Kidney (tissue), 14 donors: ENCODE data around the gene MGARP. TPM values are rescaled to one million over a fixed set of nuclear protein-coding genes. Genes with fewer than 3 reads are reported as not detected.

Source experiments
- DNase-seq, 5 donors: peaks; one replicate each; pipeline ENCODE4 v3.0.0-alpha.2; 2013 to 2020
- FAIRE-seq: peaks from 2 replicates; lab custom pipeline; 2012; peaks lifted over from hg19 to GRCh38; lab: Jason Lieb, UNC
- H3K27ac ChIP-seq, 2 donors: one replicate each; pipeline ENCODE4 v1.7.0; 2013; ENCODE audit warnings: low read depth in 2 of 2, low read length in 2 of 2, inconsistent platforms in 1 of 2
- H3K27me3 ChIP-seq: one replicate; pipeline ENCODE4 v1.7.1; 2013; ENCODE audit warnings: low read length, inconsistent platforms; ENCODE audit not compliant: control insufficient read depth, insufficient read depth
- H3K36me3 ChIP-seq, 3 donors: one replicate each; pipeline versions ENCODE4 v1.7.0 to v1.7.1; 2013; ENCODE audit warnings: low read length in 3 of 3, control low read depth in 1 of 3, inconsistent platforms in 1 of 3; ENCODE audit not compliant: insufficient read depth in 3 of 3, control insufficient read depth in 2 of 3
- H3K4me1 ChIP-seq, 3 donors: one replicate each; pipeline versions ENCODE4 v1.7.0 to v1.7.1; 2013; ENCODE audit warnings: low read length in 3 of 3, inconsistent platforms in 1 of 3, low read depth in 1 of 3; ENCODE audit not compliant: control insufficient read depth in 2 of 3, insufficient read depth in 2 of 3
- H3K4me3 ChIP-seq, 3 donors: one replicate each; pipeline versions ENCODE4 v1.7.0 to v1.8.1; 2013; ENCODE audit warnings: low read length in 3 of 3, control low read depth in 1 of 3, inconsistent platforms in 1 of 3
- H3K9ac ChIP-seq, 3 donors: one replicate each; pipeline versions ENCODE4 v1.7.0 to v1.7.1; 2013; ENCODE audit warnings: low read length in 3 of 3, control low read depth in 1 of 3, inconsistent platforms in 1 of 3
- H3K9me3 ChIP-seq, 3 donors: one replicate each; pipeline versions ENCODE4 v1.7.0 to v1.7.1; 2013; ENCODE audit warnings: low read length in 3 of 3, control low read depth in 1 of 3, inconsistent platforms in 1 of 3; ENCODE audit not compliant: control insufficient read depth in 2 of 3, insufficient read depth in 1 of 3
- intact Hi-C: fragments of 100-400 bp; cut with DNase I; formaldehyde crosslinking; loops from one replicate; pipeline ENCODE4 v1.11.1; 2022
- polyA plus RNA-seq: library from polyadenylated mRNA; stranded (reverse); fragments of 350-450 nt; fragmentation: Illumina TruSeq; extraction: RNeasy Lipid Tissue Mini Kit (QIAGEN cat#74804); gene quantifications from one replicate; pipeline ENCODE4 v1.2.3, GENCODE V29; 2014; ENCODE audit warnings: low read depth, low replicate concordance; ENCODE audit not compliant: insufficient read depth
- total RNA-seq: library from RNA; stranded (reverse); fragmentation: NEBNext Ultra II Directional; extraction: Animal tissue kit (Norgen Biotek cat#: 25700); gene quantifications from one replicate; pipeline ENCODE4 v1.2.1, GENCODE V29; 2021
- TF ChIP-seq, protein P1 (sequence below): IDR thresholded peaks from 3 replicates; pipeline ENCODE4 v1.5.1; 2012; ENCODE audit warnings: mild to moderate bottlenecking, moderate library complexity, borderline replicate concordance; ENCODE audit not compliant: insufficient read depth; ENCODE audit errors: extremely low read depth
- donor health status: control.
- donor health status: control.
- donor health status: control.
- donor health status: control.
- donor health status: control.
- donor health status: DM: yes; HTN: yes; CAD: no.
- donor health status: Normal renal cell carcinoma (clear cell type).

The MGARP gene
- total and polyA plus RNA-seq, 2 donors from 2014 or later: 0.25 to 4.3 TPM

DNA sequence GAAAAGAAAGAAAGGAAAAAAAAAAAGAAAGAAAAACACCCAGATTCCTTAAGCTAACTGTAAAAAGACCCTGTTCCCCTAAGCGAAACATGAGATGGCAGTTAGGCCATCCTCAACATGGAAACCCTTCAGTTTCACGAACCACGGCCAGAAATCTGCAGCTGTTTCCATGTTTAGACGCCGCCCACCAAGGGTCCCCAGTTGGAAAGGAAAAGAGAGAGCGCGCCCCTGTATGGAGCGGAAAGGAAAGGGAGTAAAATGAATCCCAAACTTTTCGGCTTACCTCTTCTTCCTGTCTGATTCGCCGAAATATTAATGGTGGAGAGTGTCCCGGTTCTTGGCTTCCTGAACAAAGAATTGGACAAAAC lies 38.3 kb downstream of the MGARP start:
- H3K4me3 ChIP-seq: no peak overlapping the region
- H3K27ac ChIP-seq: no peak overlapping the region
- TF ChIP-seq, protein P1, sequence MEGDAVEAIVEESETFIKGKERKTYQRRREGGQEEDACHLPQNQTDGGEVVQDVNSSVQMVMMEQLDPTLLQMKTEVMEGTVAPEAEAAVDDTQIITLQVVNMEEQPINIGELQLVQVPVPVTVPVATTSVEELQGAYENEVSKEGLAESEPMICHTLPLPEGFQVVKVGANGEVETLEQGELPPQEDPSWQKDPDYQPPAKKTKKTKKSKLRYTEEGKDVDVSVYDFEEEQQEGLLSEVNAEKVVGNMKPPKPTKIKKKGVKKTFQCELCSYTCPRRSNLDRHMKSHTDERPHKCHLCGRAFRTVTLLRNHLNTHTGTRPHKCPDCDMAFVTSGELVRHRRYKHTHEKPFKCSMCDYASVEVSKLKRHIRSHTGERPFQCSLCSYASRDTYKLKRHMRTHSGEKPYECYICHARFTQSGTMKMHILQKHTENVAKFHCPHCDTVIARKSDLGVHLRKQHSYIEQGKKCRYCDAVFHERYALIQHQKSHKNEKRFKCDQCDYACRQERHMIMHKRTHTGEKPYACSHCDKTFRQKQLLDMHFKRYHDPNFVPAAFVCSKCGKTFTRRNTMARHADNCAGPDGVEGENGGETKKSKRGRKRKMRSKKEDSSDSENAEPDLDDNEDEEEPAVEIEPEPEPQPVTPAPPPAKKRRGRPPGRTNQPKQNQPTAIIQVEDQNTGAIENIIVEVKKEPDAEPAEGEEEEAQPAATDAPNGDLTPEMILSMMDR: no peak
- H3K36me3 ChIP-seq: no peaks in the 10 kb centered on the region
- H3K9ac ChIP-seq: no peak overlapping the region
- H3K4me1 ChIP-seq: no peaks in the 10 kb centered on the region
- no peak for FAIRE-seq
- H3K27me3 ChIP-seq: no peaks in the 10 kb centered on the region
- no peaks in the 10 kb centered on the region for H3K9me3 ChIP-seq
- DNase-seq: no peak
- intact Hi-C loops: no loop called here

DNA sequence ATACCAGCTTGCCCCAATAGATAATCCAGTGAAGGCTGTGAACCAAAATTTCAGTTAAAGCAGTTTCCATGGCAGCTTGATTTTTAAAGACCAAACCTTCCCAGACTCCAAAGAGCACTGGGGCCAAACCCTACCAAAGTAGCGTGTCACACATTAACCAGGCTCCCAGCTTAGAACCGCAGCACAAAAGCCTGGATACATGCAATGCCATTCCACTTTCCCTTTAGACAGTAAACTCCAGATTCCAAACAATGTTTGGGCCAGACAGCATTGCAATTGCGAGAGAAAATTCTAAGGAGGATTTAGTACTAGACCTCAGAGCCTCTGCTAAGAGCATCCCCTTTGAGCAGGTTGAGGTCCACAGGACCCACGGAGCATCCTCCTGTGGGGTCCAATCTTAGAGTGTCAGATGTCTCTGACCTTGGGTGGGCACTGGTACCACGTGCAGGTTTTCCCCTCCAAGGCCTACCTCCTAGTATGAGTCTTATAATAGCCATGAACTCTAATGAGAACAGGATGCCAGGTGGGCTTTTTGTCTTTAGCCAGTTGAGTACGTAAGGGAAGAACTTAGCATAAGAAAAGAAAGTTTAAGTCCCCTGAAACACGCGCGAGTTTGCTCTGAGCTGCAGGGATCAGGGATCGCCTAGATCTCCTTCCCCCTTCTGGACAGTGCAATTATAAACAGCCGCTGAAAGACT lies 38.8 kb downstream of the MGARP start:
- intact Hi-C loops: no loop called here
- Histone ChIP-seq H3K9me3 (no peaks in the 10 kb centered on the region), H3K9ac (no peak overlapping the region), H3K27ac (no peak overlapping the region), H3K4me3 (no peak overlapping the region), H3K4me1 (no peaks in the 10 kb centered on the region), H3K36me3 (no peaks in the 10 kb centered on the region), H3K27me3 (no peaks in the 10 kb centered on the region)
- TF ChIP-seq, protein P1: no peak
- FAIRE-seq (no peak), DNase-seq (peak in 3 of 5 donors; percentile 26 to 48 (median 36))

DNA sequence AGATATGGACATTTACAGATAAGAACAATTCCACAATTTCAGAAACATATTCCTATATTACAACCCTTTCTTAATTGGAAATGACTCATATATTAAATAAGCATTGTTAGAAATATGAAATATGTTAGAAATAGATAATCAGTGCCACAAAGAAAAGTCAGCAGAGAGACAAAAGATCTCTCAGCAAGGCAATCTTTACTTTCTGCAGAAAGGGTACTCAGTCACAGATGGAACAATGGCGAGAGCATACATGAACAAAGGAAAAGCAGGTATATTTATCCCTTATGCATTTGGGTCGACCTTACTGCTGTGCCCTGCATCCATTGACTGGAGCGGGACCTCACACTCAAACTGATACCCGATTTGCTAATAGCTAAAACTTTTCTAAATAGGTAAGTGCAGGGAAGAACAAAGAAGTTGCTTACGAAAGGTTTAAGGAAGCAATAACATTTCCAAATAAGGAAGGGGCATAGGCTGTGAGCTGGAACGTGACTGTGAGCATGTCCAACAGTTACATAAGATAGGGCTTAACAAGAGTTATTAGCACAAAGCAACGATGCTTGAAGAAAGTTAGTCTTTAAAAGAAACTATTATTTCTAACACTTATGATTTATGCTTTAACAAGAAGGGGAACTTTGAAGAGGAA lies 40.8 kb downstream of the MGARP start:
- intact Hi-C loops: no loop called here
- DNase-seq (no peak), FAIRE-seq (no peak)
- no peak overlapping the region for H3K9ac ChIP-seq
- no peaks in the 10 kb centered on the region for H3K4me1 ChIP-seq
- H3K27ac ChIP-seq: no peak overlapping the region
- no peaks in the 10 kb centered on the region for H3K9me3 ChIP-seq
- no peaks in the 10 kb centered on the region for H3K27me3 ChIP-seq
- no peak overlapping the region for H3K4me3 ChIP-seq
- TF ChIP-seq, protein P1: no peak
- H3K36me3 ChIP-seq: no peaks in the 10 kb centered on the region
